HEK293 (cell line): ENCODE measurements around the gene TCEA3.

Source experiments
- CTCF ChIA-PET: fragments of 350-600 bp; formaldehyde crosslinking; extraction: SDS; loops from one replicate; lab custom pipeline; 2021; ENCODE audit warnings: antibody characterized with exemption; lab: Yijun Ruan, JAX
- POLR2A ChIA-PET: fragments of 300-600 bp; formaldehyde crosslinking; extraction: SDS; loops from one replicate; lab custom pipeline; 2020; ENCODE audit warnings: antibody characterized with exemption, inconsistent platforms; lab: Yijun Ruan, JAX
- H3K27ac ChIP-seq: fragments of 200-500 bp; sonication (Bioruptor generic); 2 replicates; pipeline ENCODE4 v1.5.1; 2014; ENCODE audit warnings: low read depth, low read length, control low read depth, inconsistent platforms; ENCODE audit errors: extremely low read depth
- H3K36me3 ChIP-seq, 2 experiments: fragments of 200-500 bp in 1 of 2; sonication (Bioruptor generic) in 1 of 2; 1 replicate in 1 of 2; 2 replicates in 1 of 2; pipeline ENCODE4 v1.5.1; 2014 to 2017; ENCODE audit warnings: inconsistent platforms in 2 of 2, low read length in 2 of 2; ENCODE audit not compliant: control insufficient read depth in 2 of 2, insufficient read depth in 1 of 2
- H3K4me1 ChIP-seq: fragments of 200-500 bp; sonication (Bioruptor generic); 2 replicates; pipeline ENCODE4 v1.5.1; 2014; ENCODE audit warnings: mild to moderate bottlenecking, low read length, inconsistent platforms; ENCODE audit not compliant: control insufficient read depth, insufficient read depth
- H3K4me3 ChIP-seq: 2 replicates; pipeline ENCODE4 v1.5.1; 2011; ENCODE audit warnings: low read depth, mild to moderate bottlenecking, control low read depth, low read length, moderate library complexity
- H3K9me3 ChIP-seq: fragments of 200-500 bp; sonication (Bioruptor generic); 2 replicates; pipeline ENCODE4 v1.5.1; 2014; ENCODE audit warnings: low read depth, low read length, inconsistent platforms; ENCODE audit not compliant: control insufficient read depth, insufficient read depth
- CTCF ChIP-seq: fragments of 450-650 bp; formaldehyde crosslinking; IDR thresholded peaks from 2 replicates; pipeline ENCODE4 v1.5.1; 2016; ENCODE audit warnings: missing biosample characterization, missing genetic modification characterization
- HOXA7 ChIP-seq: sonication (generic); formaldehyde crosslinking; IDR thresholded peaks from 2 replicates; pipeline ENCODE4 v1.8.1; 2022; ENCODE audit warnings: missing genetic modification reagents, borderline replicate concordance
- HOXD13 ChIP-seq: sonication (generic); formaldehyde crosslinking; IDR thresholded peaks from 2 replicates; pipeline ENCODE4 v1.8.0; 2022; ENCODE audit warnings: missing genetic modification reagents, borderline replicate concordance
- ZBTB10 ChIP-seq: fragments of 450-650 bp; formaldehyde crosslinking; IDR thresholded peaks from 2 replicates; pipeline ENCODE4 v1.5.1; 2016; ENCODE audit warnings: missing biosample characterization, missing genetic modification characterization
- ZNF114 ChIP-seq: fragments of 450-650 bp; formaldehyde crosslinking; IDR thresholded peaks from 2 replicates; pipeline ENCODE4 v1.5.0; 2017; ENCODE audit warnings: missing biosample characterization, missing genetic modification characterization
- ZNF138 ChIP-seq: fragments of 450-650 bp; formaldehyde crosslinking; IDR thresholded peaks from 2 replicates; pipeline ENCODE4 v1.5.1; 2016; ENCODE audit warnings: missing biosample characterization, missing genetic modification characterization, borderline replicate concordance
- ZNF169 ChIP-seq: fragments of 450-650 bp; formaldehyde crosslinking; IDR thresholded peaks from 2 replicates; pipeline ENCODE4 v1.5.1; 2016; ENCODE audit warnings: missing biosample characterization, missing genetic modification characterization
- ZNF354C ChIP-seq: fragments of 450-650 bp; formaldehyde crosslinking; IDR thresholded peaks from 2 replicates; pipeline ENCODE4 v1.5.1; 2016; ENCODE audit warnings: missing biosample characterization, missing genetic modification characterization, low read depth, borderline replicate concordance
- ZNF366 ChIP-seq: fragments of 450-650 bp; formaldehyde crosslinking; conservative IDR thresholded peaks from 2 replicates; pipeline ENCODE4 v1.5.1; 2016; ENCODE audit warnings: missing biosample characterization, missing genetic modification characterization
- ZNF391 ChIP-seq: fragments of 450-650 bp; formaldehyde crosslinking; IDR thresholded peaks from 2 replicates; pipeline ENCODE4 v1.5.1; 2016; ENCODE audit warnings: low read depth, missing biosample characterization, missing genetic modification characterization, borderline replicate concordance
- ZNF416 ChIP-seq: fragments of 450-650 bp; formaldehyde crosslinking; IDR thresholded peaks from 2 replicates; pipeline ENCODE4 v1.5.1; 2016; ENCODE audit warnings: missing biosample characterization, missing genetic modification characterization
- ZNF433 ChIP-seq: fragments of 450-650 bp; formaldehyde crosslinking; IDR thresholded peaks from 2 replicates; pipeline ENCODE4 v1.5.1; 2016; ENCODE audit warnings: missing biosample characterization, missing genetic modification characterization, low read depth
- ZNF449 ChIP-seq: fragments of 450-650 bp; formaldehyde crosslinking; IDR thresholded peaks from 2 replicates; pipeline ENCODE4 v1.5.1; 2017; ENCODE audit warnings: missing biosample characterization, mild to moderate bottlenecking, missing genetic modification characterization, moderate library complexity
- ZNF510 ChIP-seq: fragments of 450-650 bp; formaldehyde crosslinking; IDR thresholded peaks from 2 replicates; pipeline ENCODE4 v1.5.1; 2018; ENCODE audit warnings: mild to moderate bottlenecking, missing genetic modification characterization, missing biosample characterization; ENCODE audit not compliant: insufficient replicate concordance
- ZNF529 ChIP-seq: fragments of 450-650 bp; formaldehyde crosslinking; IDR thresholded peaks from 2 replicates; pipeline ENCODE4 v1.5.1; 2017; ENCODE audit warnings: missing genetic modification characterization, missing biosample characterization; ENCODE audit not compliant: insufficient replicate concordance
- ZNF624 ChIP-seq: fragments of 450-650 bp; formaldehyde crosslinking; IDR thresholded peaks from 2 replicates; pipeline ENCODE4 v1.5.1; 2017; ENCODE audit warnings: missing biosample characterization, missing genetic modification characterization
- ZNF664 ChIP-seq: fragments of 450-650 bp; formaldehyde crosslinking; IDR thresholded peaks from 2 replicates; pipeline ENCODE4 v1.5.1; 2016; ENCODE audit warnings: missing biosample characterization, missing genetic modification characterization
- ZNF792 ChIP-seq: fragments of 450-650 bp; formaldehyde crosslinking; IDR thresholded peaks from 2 replicates; pipeline ENCODE4 v1.5.1; 2016; ENCODE audit warnings: missing biosample characterization, missing genetic modification characterization
- ZSCAN4 ChIP-seq: fragments of 450-650 bp; formaldehyde crosslinking; IDR thresholded peaks from 2 replicates; pipeline ENCODE4 v1.5.1; 2017; ENCODE audit warnings: missing biosample characterization, missing genetic modification characterization

Gene TCEA3

GRCh38 chr1:23422941-23423340 lies 1.6 kb downstream of the TCEA3 start:
- CTCF ChIA-PET: interaction anchor here (0.7 to 4.1 kb wide), 2 partner anchors 19 to 64 kb away, joined by 3 to 18 read pairs; no protein-coding TSS in a partner anchor
- no peaks in the 10 kb centered on the region for H3K9me3 ChIP-seq
- no peaks in the 10 kb centered on the region for H3K4me1 ChIP-seq
- TF ChIP-seq ZNF792: no peak
- no peak for TF ChIP-seq ZNF433
- no peak for TF ChIP-seq ZNF354C (tag by site-specific recombination)
- TF ChIP-seq ZNF416 (tag by site-specific recombination): no peak
- no peak for TF ChIP-seq ZBTB10 (tag by site-specific recombination)
- no peak for TF ChIP-seq ZNF114 (tag by site-specific recombination)
- no peak for TF ChIP-seq CTCF (tag by site-specific recombination)
- no peak for TF ChIP-seq HOXD13
- TF ChIP-seq ZNF138 (tag by site-specific recombination): no peak
- no peak for TF ChIP-seq ZSCAN4 (tag by site-specific recombination)
- TF ChIP-seq HOXA7: no peak
- TF ChIP-seq ZNF510: no peak
- TF ChIP-seq ZNF391 (tag by site-specific recombination): no peak
- TF ChIP-seq ZNF624 (tag by site-specific recombination): no peak
- TF ChIP-seq ZNF169 (tag by site-specific recombination): no peak
- no peak for TF ChIP-seq ZNF449 (tag by site-specific recombination)
- TF ChIP-seq ZNF366 (tag by site-specific recombination): no peak
- no peak for TF ChIP-seq ZNF529 (tag by site-specific recombination)
- TF ChIP-seq ZNF664: no peak
- no peak overlapping the region for H3K4me3 ChIP-seq
- H3K27ac ChIP-seq: no peak overlapping the region
- H3K36me3 ChIP-seq: peaks cover 0 to 7% of the 10 kb centered on the region in 2 experiments; a peak in 1 of 3 replicates
- POLR2A ChIA-PET: no interaction called here
